Measurements from ENCODE around the gene ZNF669.
"Not testable (repeated sequence)": the region's sequence is repeated elsewhere in the genome, so short reads cannot be mapped to it uniquely, and the experiment has no call there.

ZNF669 gene

GRCh38 chr1:247103859-247104591, at the start of gene ZNF669:
TSS of gene ZNF669 (minus strand) at chr1:247104356. CDS start at chr1:247104199, 157 bp downstream.
- peak; percentile 87 to 91 (median 87) for DNase-seq (ENCODE audit: low read depth in 3 of 3)

- DNase-seq (ENCODE audit: low read depth in 3 of 3): no peak
These were observed 43.6 kb upstream of the ZNF669 start for GRCh38 chr1:247147781-247148180.

- DNase-seq (ENCODE audit: low read depth in 3 of 3): not testable (repeated sequence)
These were observed 43.0 kb upstream of the ZNF669 start for GRCh38 chr1:247147120-247147519.

GRCh38 chr1:247146671-247147070, 42.5 kb upstream of the ZNF669 start:
- no peak for DNase-seq (ENCODE audit: low read depth in 3 of 3)

GRCh38 chr1:247145279-247145678, 41.1 kb upstream of the ZNF669 start:
- DNase-seq (ENCODE audit: low read depth in 3 of 3): no peak

- DNase-seq (ENCODE audit: low read depth in 3 of 3): not testable (repeated sequence)
These were observed 35.4 kb upstream of the ZNF669 start for GRCh38 chr1:247139557-247139956.

GRCh38 chr1:247131236-247131635, 27.1 kb upstream of the ZNF669 start:
- no peak for DNase-seq (ENCODE audit: low read depth in 3 of 3)

GRCh38 chr1:247127519-247128282, 23.5 kb upstream of the ZNF669 start:
- DNase-seq (ENCODE audit: low read depth in 3 of 3): not testable (repeated sequence)

GRCh38 chr1:247126601-247127000, 22.4 kb upstream of the ZNF669 start:
- not testable (repeated sequence) for DNase-seq (ENCODE audit: low read depth in 3 of 3)

GRCh38 chr1:247126166-247126565, 22.0 kb upstream of the ZNF669 start:
- DNase-seq (ENCODE audit: low read depth in 3 of 3): not testable (repeated sequence)

- no peak for DNase-seq (ENCODE audit: low read depth in 3 of 3)
These were observed 17.2 kb upstream of the ZNF669 start for GRCh38 chr1:247121382-247121781.

GRCh38 chr1:247120408-247120668, 16.2 kb upstream of the ZNF669 start:
- DNase-seq (ENCODE audit: low read depth in 3 of 3): not testable (repeated sequence)

GRCh38 chr1:247119600-247120407, 15.6 kb upstream of the ZNF669 start:
- DNase-seq (ENCODE audit: low read depth in 3 of 3): no peak

- DNase-seq (ENCODE audit: low read depth in 3 of 3): peak in 1 of 3 donors; percentile 32
These were observed 14.8 kb upstream of the ZNF669 start for GRCh38 chr1:247118946-247119446.

- no peak for DNase-seq (ENCODE audit: low read depth in 3 of 3)
These were observed 11.4 kb upstream of the ZNF669 start for GRCh38 chr1:247115545-247115944.

GRCh38 chr1:247115141-247115510, 11.0 kb upstream of the ZNF669 start:
- DNase-seq (ENCODE audit: low read depth in 3 of 3): no peak

- DNase-seq (ENCODE audit: low read depth in 3 of 3): no peak
These were observed 10.4 kb upstream of the ZNF669 start for GRCh38 chr1:247114351-247115140.

- DNase-seq (ENCODE audit: low read depth in 3 of 3): no peak
These were observed 9.6 kb upstream of the ZNF669 start for GRCh38 chr1:247113733-247114271.

- DNase-seq (ENCODE audit: low read depth in 3 of 3): no peak
These were observed 8.9 kb upstream of the ZNF669 start for GRCh38 chr1:247113094-247113497.

GRCh38 chr1:247112479-247112781, 8.3 kb upstream of the ZNF669 start:
- no peak for DNase-seq (ENCODE audit: low read depth in 3 of 3)

- no peak for DNase-seq (ENCODE audit: low read depth in 3 of 3)
These were observed 7.7 kb upstream of the ZNF669 start for GRCh38 chr1:247111700-247112478.
